IPS-20b (cell line): ENCODE data around the gene ATP23.

Experiments
- H3K27ac ChIP-seq: one replicate; pipeline ENCODE4 v1.5.1; 2013; ENCODE audit warnings: low read length
- H3K27me3 ChIP-seq: 2 replicates; pipeline ENCODE4 v1.6.1; 2013; ENCODE audit warnings: mild to moderate bottlenecking, low read length, inconsistent platforms; ENCODE audit not compliant: insufficient read depth
- H3K36me3 ChIP-seq: 2 replicates; pipeline ENCODE4 v1.6.1; 2013; ENCODE audit warnings: low read depth, mild to moderate bottlenecking, inconsistent platforms, low read length, moderate library complexity; ENCODE audit not compliant: insufficient read depth
- H3K4me1 ChIP-seq: 2 replicates; pipeline ENCODE4 v1.6.1; 2013; ENCODE audit warnings: mild to moderate bottlenecking, control low read depth, inconsistent platforms, low read length, moderate library complexity; ENCODE audit not compliant: insufficient read depth
- H3K4me3 ChIP-seq: 2 replicates; pipeline ENCODE4 v1.5.1; 2013; ENCODE audit warnings: mild to moderate bottlenecking, low read length, inconsistent platforms
- H3K9ac ChIP-seq: 2 replicates; pipeline ENCODE4 v1.6.1; 2013; ENCODE audit warnings: low read depth, mild to moderate bottlenecking, inconsistent platforms, low read length, moderate library complexity
- H3K9me3 ChIP-seq: 2 replicates; pipeline ENCODE4 v1.6.1; 2013; ENCODE audit warnings: mild to moderate bottlenecking, low read depth, low read length, inconsistent platforms; ENCODE audit not compliant: insufficient read depth

ATP23 gene

DNA sequence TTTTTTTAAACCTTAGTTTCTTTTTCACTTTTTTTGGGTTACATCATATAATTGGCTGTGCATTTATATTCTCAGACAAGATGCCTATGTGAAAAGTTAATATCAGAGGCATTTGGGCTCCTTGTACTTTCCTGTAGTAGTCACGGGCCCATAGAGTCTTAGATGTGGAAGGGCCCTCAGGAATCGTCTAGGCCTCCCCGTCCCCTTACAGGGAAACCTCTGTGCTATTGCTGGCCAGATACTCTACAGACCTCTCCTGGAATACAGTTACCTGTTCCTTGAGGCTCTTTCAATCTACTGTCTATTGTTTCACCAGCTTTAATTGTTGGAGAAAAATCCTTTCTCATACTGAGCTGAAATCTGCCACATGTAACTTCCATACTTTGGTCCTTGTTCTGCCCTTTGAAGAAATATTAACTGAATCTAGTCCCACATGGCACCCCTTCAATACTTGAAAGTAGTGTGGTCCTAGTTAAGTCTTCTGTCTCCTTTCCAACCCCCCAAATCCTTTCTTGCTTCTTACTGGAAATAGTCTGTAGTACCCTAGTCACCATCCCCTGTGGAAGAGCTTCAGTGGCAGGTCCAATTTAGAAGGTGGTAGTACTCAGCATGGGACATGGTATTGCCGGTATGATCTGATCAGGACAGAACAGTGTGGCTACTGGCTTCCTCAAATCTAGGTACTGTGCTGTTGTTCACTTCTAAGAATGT, 3.1 kb downstream of the ATP23 start:
- Histone ChIP-seq H3K27ac (no peak overlapping the region), H3K4me1 (peaks cover 4% of the 10 kb centered on the region; the same call in 1 of the 2 replicates), H3K27me3 (peaks cover 2% of the 10 kb centered on the region; the same call in 1 of the 2 replicates), H3K4me3 (no peak overlapping the region), H3K36me3 (no peaks in the 10 kb centered on the region), H3K9ac (no peak overlapping the region), H3K9me3 (no peaks in the 10 kb centered on the region)

DNA sequence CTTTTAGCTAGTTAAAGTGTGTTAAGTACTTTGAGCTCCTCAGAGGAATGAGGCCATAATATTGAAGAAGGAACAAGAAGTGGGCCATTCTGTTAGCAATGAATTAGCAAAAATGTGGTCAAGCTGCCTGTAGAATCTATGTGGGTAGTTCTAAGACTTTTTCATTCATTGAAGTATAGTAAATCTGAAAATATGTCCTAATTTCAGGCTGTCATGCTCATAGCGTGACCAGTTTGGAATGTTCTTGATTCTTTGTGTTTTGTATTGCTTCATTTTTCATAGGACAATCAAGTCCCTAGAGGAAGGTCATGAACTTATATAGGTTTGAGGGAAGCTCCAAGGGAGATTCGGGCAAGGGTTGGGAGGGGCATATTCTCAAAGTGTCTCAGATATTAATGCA, 11.4 kb downstream of the ATP23 start:
- H3K4me3 ChIP-seq, result no peak overlapping the region
- H3K27ac ChIP-seq, result no peak overlapping the region
- H3K4me1 ChIP-seq, result no peaks in the 10 kb centered on the region
- H3K36me3 ChIP-seq, result peaks cover 12% of the 10 kb centered on the region
- H3K9ac ChIP-seq, result no peak overlapping the region
- no peaks in the 10 kb centered on the region for H3K27me3 ChIP-seq
- H3K9me3 ChIP-seq, result no peaks in the 10 kb centered on the region

DNA sequence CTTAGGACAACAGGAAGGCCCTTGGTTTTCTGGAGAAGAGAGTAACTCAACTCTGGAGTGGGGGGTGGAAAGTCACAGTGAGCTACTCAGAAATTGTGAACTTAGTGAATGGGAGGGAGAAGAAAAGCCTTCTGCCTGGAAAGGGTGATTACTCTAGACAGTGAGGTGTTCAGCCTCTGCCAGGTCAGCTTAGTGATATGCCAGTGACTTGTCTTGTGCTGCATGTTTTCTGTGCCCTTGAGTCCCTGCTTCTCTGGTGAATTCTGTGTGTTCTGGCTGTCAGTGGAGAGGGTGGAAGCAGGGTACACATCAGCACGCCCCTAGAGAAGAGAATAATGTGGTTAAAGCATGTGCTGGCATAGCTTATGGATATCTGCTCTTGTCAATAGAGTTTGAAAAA, 13.4 kb downstream of the ATP23 start:
- H3K9me3 ChIP-seq, result peaks cover 6% of the 10 kb centered on the region; the same call in 1 of the 2 replicates
- H3K36me3 ChIP-seq, result peaks cover 16% of the 10 kb centered on the region
- no peak overlapping the region for H3K4me3 ChIP-seq

DNA sequence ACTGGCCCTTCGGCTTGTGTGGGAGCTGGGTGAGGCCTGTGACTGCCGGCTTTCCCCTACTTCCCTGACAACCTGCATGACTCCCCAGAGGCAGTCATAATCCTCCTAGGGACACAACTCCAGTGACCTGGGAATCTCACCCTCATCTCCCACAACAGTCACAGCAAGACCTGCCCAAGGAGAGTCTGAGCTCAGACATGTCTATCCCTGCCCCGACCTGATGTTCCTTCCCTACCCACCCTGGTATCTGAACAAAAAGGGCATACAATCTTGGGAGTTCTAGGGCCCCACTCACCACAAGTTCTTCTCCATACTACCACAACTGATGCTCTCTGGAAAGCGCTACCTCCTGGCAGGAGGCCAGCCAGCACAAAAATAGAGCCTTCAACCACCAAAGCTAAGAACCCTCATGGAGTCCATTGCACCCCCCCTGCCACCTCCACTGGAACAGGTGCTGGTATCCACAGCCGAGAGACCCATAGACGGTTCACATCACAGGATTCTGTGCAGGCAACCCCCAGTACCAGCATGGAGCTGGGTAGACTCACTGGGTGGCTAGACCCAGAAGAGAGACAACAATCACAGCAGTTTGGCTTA, 16.8 kb downstream of the ATP23 start:
- Histone ChIP-seq H3K36me3 (peaks cover 16% of the 10 kb centered on the region), H3K27me3 (no peaks in the 10 kb centered on the region), H3K4me3 (no peak overlapping the region), H3K9me3 (peaks cover 20% of the 10 kb centered on the region), H3K4me1 (no peaks in the 10 kb centered on the region), H3K9ac (no peak overlapping the region), H3K27ac (no peak overlapping the region)

More for the DNA sequence above, 13.4 kb downstream of the ATP23 start:
- no peak overlapping the region for H3K9ac ChIP-seq
- H3K27me3 ChIP-seq, result no peaks in the 10 kb centered on the region
- H3K4me1 ChIP-seq, result no peaks in the 10 kb centered on the region
- no peak overlapping the region for H3K27ac ChIP-seq

DNA sequence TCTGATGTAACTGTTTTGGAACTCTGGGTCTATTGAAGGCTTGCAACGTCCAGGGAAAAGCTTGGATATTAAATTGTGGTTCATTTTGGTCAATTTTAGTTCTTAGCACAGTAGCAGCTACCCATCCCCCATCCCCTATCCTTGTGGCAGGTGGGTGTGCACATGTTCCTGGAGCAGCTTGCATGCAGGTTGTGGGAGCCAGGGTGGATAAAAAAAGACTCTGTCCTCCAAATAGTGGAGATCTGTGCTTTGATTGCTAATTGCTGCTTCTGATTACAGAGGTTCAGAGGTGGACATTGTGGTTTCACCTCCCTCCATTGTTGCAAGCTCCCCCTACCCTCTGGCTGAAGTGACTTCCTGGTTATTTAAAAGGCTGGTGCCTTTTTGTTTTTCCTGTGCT, 23.1 kb downstream of the ATP23 start:
- Histone ChIP-seq H3K36me3 (no peaks in the 10 kb centered on the region), H3K9me3 (peaks cover 26% of the 10 kb centered on the region), H3K4me1 (no peaks in the 10 kb centered on the region), H3K27me3 (no peaks in the 10 kb centered on the region), H3K9ac (no peak overlapping the region), H3K27ac (no peak overlapping the region), H3K4me3 (no peak overlapping the region)

DNA sequence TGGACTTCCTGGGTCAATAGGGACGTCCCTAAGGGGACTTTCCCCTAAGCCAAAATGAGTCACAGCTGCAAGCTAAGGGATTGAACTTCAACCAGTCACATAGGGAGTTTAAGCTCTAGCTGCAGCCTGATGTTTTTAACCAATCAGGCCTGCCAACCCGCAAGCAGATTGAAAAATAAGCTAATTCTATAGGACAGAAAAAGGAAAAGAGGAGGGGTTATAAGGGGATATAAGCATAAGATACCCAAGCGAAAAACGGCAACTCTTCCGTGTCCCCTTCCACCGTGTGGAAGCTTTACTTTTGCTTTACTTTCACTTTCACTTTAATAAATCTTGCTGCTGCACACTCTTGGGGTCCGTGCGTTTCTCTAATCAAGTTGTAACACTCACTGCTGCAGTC, 24.4 kb downstream of the ATP23 start:
- H3K9me3 ChIP-seq, result peaks cover 17% of the 10 kb centered on the region
- H3K27me3 ChIP-seq, result no peaks in the 10 kb centered on the region
- H3K4me3 ChIP-seq, result no peak overlapping the region
- no peaks in the 10 kb centered on the region for H3K36me3 ChIP-seq
- no peak overlapping the region for H3K9ac ChIP-seq
- no peak overlapping the region for H3K27ac ChIP-seq
- no peaks in the 10 kb centered on the region for H3K4me1 ChIP-seq

DNA sequence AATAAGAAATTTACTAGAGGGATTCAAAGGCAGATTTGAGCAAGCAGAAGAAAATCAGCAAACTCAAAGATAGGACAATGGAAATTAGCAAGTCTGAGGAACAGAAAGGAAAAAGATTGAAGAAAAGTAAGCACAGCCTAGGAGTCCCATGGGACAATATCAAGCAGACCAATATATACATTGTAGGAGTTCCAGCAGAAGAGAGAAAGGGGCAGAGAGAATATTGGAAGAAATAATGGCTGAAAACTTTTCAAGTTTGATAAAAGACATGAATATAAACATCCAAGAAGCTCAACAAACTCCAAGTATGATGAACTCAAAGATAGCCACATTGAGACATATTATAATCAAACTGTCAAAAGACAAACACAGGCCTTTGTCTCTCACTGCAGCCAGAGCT, 25.2 kb downstream of the ATP23 start:
- no peak overlapping the region for H3K9ac ChIP-seq
- H3K27ac ChIP-seq, result no peak overlapping the region
- peaks cover 17% of the 10 kb centered on the region for H3K9me3 ChIP-seq
- no peaks in the 10 kb centered on the region for H3K27me3 ChIP-seq
- H3K36me3 ChIP-seq, result no peaks in the 10 kb centered on the region
- H3K4me3 ChIP-seq, result no peak overlapping the region
- no peaks in the 10 kb centered on the region for H3K4me1 ChIP-seq

DNA sequence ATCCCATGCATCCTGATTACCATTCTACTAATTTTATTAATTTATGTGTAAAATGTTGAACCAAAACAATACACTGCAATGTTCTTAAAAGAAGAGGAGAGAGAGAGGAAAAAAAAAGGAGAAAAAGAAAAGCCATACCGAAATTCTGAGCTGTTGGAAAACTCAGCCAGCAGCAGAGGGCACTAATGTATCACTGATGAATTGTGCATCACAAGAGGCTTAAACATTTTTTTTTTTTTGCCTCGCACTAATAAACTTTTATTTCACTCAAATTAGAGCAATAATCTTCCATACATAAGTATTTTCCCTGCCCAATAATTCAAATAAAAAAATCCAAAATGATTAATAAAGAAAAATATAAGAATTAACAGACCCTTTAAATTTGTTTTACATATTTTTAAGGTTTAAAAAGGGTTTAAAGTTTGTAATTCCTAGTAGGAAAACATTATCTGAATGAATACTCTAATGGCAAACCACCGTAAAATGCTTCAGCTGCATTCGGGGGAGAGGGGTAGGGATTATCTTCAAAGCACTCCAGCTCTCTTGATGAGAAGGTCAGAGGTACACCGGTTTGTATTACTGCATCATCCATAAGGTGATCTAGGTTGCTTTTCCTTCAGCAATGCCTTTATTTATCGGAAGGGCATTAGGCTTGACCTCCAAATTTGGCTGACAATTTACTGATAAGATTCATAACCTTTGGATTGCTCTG, 41.9 kb downstream of the ATP23 start:
- Histone ChIP-seq H3K4me1 (no peaks in the 10 kb centered on the region), H3K4me3 (no peak overlapping the region), H3K9ac (no peak overlapping the region), H3K27me3 (no peaks in the 10 kb centered on the region), H3K27ac (no peak overlapping the region), H3K9me3 (no peaks in the 10 kb centered on the region), H3K36me3 (no peaks in the 10 kb centered on the region)

DNA sequence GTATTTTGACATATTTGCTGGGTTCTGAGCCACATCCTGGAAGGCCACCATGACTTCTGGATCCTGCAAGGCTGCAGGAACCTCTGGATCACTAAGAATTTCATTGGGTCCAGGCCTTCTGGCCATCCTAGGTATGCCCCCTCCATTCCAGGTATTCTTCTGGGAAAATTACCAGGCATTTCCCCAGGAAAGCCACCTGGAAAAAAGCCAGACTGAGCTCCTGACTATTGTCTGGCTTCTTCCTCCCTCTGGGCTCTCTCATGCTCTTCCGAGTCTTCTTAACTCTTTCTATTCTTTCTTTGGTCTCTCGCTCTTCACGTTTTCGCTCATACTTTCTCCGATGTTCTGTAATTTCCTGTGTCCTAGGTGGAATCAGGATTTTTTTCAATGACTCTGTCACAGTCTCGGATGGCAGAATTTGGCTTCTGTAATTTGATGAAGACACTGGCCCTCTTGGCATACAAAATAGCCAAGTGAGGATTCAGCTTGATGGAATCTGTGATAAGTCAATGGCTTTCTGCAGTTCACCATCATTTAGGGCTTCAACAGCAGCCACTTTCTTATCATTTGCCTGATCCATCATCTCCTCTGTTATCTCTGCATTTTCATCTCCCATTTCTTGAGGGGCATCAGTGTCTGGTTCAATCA, 42.6 kb downstream of the ATP23 start:
- H3K36me3 ChIP-seq, result no peaks in the 10 kb centered on the region
- H3K4me1 ChIP-seq, result no peaks in the 10 kb centered on the region
- H3K4me3 ChIP-seq, result no peak overlapping the region
- no peaks in the 10 kb centered on the region for H3K27me3 ChIP-seq
- H3K27ac ChIP-seq, result no peak overlapping the region
- H3K9me3 ChIP-seq, result no peaks in the 10 kb centered on the region
- no peak overlapping the region for H3K9ac ChIP-seq

DNA sequence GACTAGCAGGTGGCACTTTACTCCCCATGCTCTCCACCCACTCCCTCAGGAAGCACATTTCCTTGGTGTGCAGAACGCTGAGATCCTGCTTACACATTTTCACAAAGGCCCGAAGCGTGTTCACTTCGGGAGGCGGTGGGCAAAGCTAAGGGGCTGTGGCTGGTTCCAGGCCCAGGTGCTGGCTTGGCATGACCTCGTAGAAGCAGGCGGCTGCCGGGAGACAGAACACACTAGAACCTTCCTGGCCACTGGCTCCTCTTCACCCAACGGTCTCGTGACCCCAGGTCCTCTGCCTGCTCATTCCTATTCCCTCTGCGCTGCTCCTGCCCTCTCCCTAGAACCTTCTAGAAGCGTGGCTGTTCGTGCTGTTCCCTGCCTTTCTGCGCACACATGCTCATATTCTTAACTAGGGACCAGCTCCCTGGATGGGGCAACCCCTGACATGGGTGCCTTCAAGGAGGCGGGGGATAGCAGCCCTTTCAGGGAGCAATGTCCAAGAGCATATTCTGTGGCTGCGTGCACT, 43.3 kb downstream of the ATP23 start:
- Histone ChIP-seq H3K9ac (no peak overlapping the region), H3K27me3 (no peaks in the 10 kb centered on the region), H3K4me1 (no peaks in the 10 kb centered on the region), H3K4me3 (no peak overlapping the region), H3K27ac (no peak overlapping the region), H3K36me3 (no peaks in the 10 kb centered on the region), H3K9me3 (no peaks in the 10 kb centered on the region)

DNA sequence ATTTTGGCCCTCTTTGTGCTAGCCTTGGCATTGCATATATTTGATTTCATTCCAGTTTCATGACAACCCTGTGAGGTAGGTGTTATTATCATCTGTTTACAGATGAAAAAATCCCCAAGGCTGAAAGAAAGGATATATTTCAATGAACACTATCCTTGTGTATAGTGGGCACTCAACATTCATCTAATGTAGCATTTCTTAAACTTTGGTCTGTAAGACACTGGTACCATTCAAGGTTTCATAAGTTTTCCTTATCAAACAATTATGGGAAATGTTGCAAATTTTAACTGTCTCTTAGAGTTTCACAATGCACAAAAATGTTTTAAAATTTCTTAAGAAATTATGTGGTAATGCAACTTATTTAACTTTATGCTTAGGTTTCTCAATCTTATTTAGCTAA, 44.3 kb downstream of the ATP23 start:
- Histone ChIP-seq H3K4me1 (no peaks in the 10 kb centered on the region), H3K4me3 (no peak overlapping the region), H3K9ac (no peak overlapping the region), H3K27me3 (no peaks in the 10 kb centered on the region), H3K9me3 (no peaks in the 10 kb centered on the region), H3K27ac (no peak overlapping the region), H3K36me3 (no peaks in the 10 kb centered on the region)
